B cell (primary cell): ENCODE data around the gene TTLL8. TPM values are rescaled to one million over a fixed set of nuclear protein-coding genes. Genes with fewer than 3 reads are reported as not detected.

Experiments
- ATAC-seq: fragments of 200-7000 bp; cut with Tn5 transposase; one replicate; pipeline ENCODE4 v1.10.0; 2021; ENCODE audit warnings: low read depth, mild to moderate bottlenecking, moderate number of reproducible peaks, moderate library complexity
- CTCF ChIA-PET: fragments of 350-600 bp; sonication (Branson Sonifier 250); formaldehyde crosslinking; loops from one replicate; lab custom pipeline; 2021; ENCODE audit warnings: antibody characterized with exemption, inconsistent platforms; lab: Charles Lee
- POLR2A ChIA-PET: fragments of 350-600 bp; sonication (Branson Sonifier 250); formaldehyde crosslinking; loops from one replicate; lab custom pipeline; 2021; ENCODE audit warnings: antibody characterized with exemption; lab: Charles Lee
- DNase-seq: peaks from one replicate; pipeline ENCODE4 v3.0.0; 2013
- H2AFZ ChIP-seq: 2 replicates; pipeline ENCODE4 v1.6.1; 2012; ENCODE audit warnings: mild to moderate bottlenecking, low read depth, low read length; ENCODE audit not compliant: insufficient read depth, poor library complexity, severe bottlenecking
- H3K27ac ChIP-seq, 2 donors: 1 replicate in 1 of 2; 2 replicates in 1 of 2; pipeline ENCODE4 v1.5.1; 2012 to 2013; ENCODE audit warnings: low read length in 2 of 2, mild to moderate bottlenecking in 2 of 2, moderate library complexity in 1 of 2
- H3K27me3 ChIP-seq, 4 experiments: fragments of 200-600 bp in 1 of 4; sonication (generic) in 1 of 4; replicated peaks in 1 of 4; 1 replicate in 2 of 4; 2 replicates in 2 of 4; pipeline versions ENCODE4 v1.6.1 to v1.7.0; 2013 to 2016; ENCODE audit warnings: low read length in 3 of 4, mild to moderate bottlenecking in 2 of 4, mixed read lengths in 1 of 4, moderate library complexity in 1 of 4; ENCODE audit not compliant: insufficient read depth in 4 of 4, control insufficient read depth in 3 of 4; ENCODE audit errors: control extremely low read depth in 1 of 4
- H3K36me3 ChIP-seq, 2 experiments: replicated peaks in 1 of 2; 1 replicate in 1 of 2; 2 replicates in 1 of 2; pipeline versions ENCODE4 v1.6.1 to v1.7.1; 2013; ENCODE audit warnings: low read length in 1 of 2; ENCODE audit not compliant: insufficient read depth in 2 of 2, control insufficient read depth in 1 of 2; ENCODE audit errors: control extremely low read depth in 1 of 2, extremely low read depth in 1 of 2
- H3K4me1 ChIP-seq, 2 donors: fragments of 200-600 bp in 1 of 2; sonication (generic) in 1 of 2; 1 replicate in 1 of 2; 2 replicates in 1 of 2; pipeline versions ENCODE4 v1.5.1 to v1.6.1; 2013 to 2017; ENCODE audit warnings: low read length in 2 of 2; ENCODE audit not compliant: control insufficient read depth in 2 of 2, insufficient read depth in 2 of 2
- H3K4me2 ChIP-seq: replicated peaks from 2 replicates; pipeline ENCODE3; 2012; ENCODE audit warnings: mild to moderate bottlenecking, low read depth, low read length; ENCODE audit not compliant: poor library complexity, severe bottlenecking
- H3K4me3 ChIP-seq, 5 experiments: fragments of 200-600 bp in 1 of 5; sonication (generic) in 1 of 5; 1 replicate in 3 of 5; 2 replicates in 2 of 5; pipeline versions ENCODE4 v1.5.1 to v1.7.0; 2011 to 2016; ENCODE audit warnings: low read length in 4 of 5, mild to moderate bottlenecking in 4 of 5, low read depth in 2 of 5, control low read depth in 1 of 5, moderate library complexity in 1 of 5; ENCODE audit not compliant: insufficient read depth in 1 of 5; ENCODE audit errors: control extremely low read depth in 1 of 5, extremely low read depth in 1 of 5
- H3K79me2 ChIP-seq: fragments of 200-600 bp; sonication (generic); one replicate; pipeline ENCODE4 v1.6.0; 2016; ENCODE audit warnings: low read length; ENCODE audit not compliant: control insufficient read depth, insufficient read depth
- H3K9ac ChIP-seq: fragments of 200-600 bp; sonication (generic); 2 replicates; pipeline ENCODE4 v1.6.1; 2017; ENCODE audit warnings: mild to moderate bottlenecking, low read length, moderate library complexity
- H3K9me3 ChIP-seq, 3 donors: one replicate each; pipeline versions ENCODE4 v1.6.1 to v1.7.1; 2013; ENCODE audit warnings: low read length in 2 of 3; ENCODE audit not compliant: control insufficient read depth in 2 of 3, insufficient read depth in 1 of 3; ENCODE audit errors: control extremely low read depth in 1 of 3
- H4K20me1 ChIP-seq: 2 replicates; pipeline ENCODE4 v1.6.0; 2012; ENCODE audit warnings: mild to moderate bottlenecking, low read length; ENCODE audit not compliant: insufficient read depth, control insufficient read depth, poor library complexity, severe bottlenecking
- H3K27ac Mint-ChIP-seq: one replicate; pipeline ENCODE4 v1.8.0; 2021; ENCODE audit warnings: mixed read lengths
- H3K27me3 Mint-ChIP-seq: one replicate; pipeline ENCODE4 v1.8.0; 2021; ENCODE audit warnings: mixed read lengths
- H3K4me1 Mint-ChIP-seq: one replicate; pipeline ENCODE4 v1.8.0; 2021; ENCODE audit warnings: mixed read lengths
- H3K4me3 Mint-ChIP-seq: one replicate; pipeline ENCODE4 v1.8.0; 2021; ENCODE audit warnings: mixed read lengths
- H3K9me3 Mint-ChIP-seq: one replicate; pipeline ENCODE4 v1.8.0; 2022; ENCODE audit warnings: mixed read lengths; ENCODE audit not compliant: insufficient read depth
- EZH2 ChIP-seq: IDR thresholded peaks from 2 replicates; pipeline ENCODE4 v1.6.1; 2012; ENCODE audit warnings: borderline replicate concordance, low read depth, mild to moderate bottlenecking, moderate library complexity, low read length; ENCODE audit not compliant: insufficient read depth, poor library complexity, severe bottlenecking
- WGBS: methylation state at CpG from one replicate; pipeline ENCODE4 v1.1.5; 2013; ENCODE audit warnings: missing lambda C conversion rate; ENCODE audit not compliant: insufficient coverage; 5-methylcytosine and 5-hydroxymethylcytosine counted together
- intact Hi-C: fragments of 100-400 bp; cut with micrococcal nuclease; formaldehyde crosslinking; loops from one replicate; pipeline ENCODE4 v1.10.0; 2022
- polyA plus RNA-seq: library from polyadenylated mRNA; depleted of rRNA; stranded (reverse); fragments of >200 nt; gene quantifications from 2 replicates; pipeline ENCODE4 v1.2.3, GENCODE V29; 2012
- total RNA-seq, 2 donors: library from RNA; stranded (reverse); fragments of 120-200 nt in 1 of 2; gene quantifications; 1 replicate in 1 of 2; 2 replicates in 1 of 2; pipeline versions ENCODE4 v1.2.3 to v1.2.4, GENCODE V29; 2013 to 2022
- TF ChIP-seq, protein P1 (sequence below): fragments of 200-600 bp; IDR thresholded peaks from one replicate; pipeline ENCODE4 v1.8.0; 2022; ENCODE audit warnings: antibody characterized with exemption, mild to moderate bottlenecking

Gene TTLL8
- total and polyA plus RNA-seq, 2 donors (not counting 1 experiment from before 2014, with no cell fraction given), result not detected

GRCh38 chr22:50072714-50073538, 14.8 kb upstream of the TTLL8 start:
- Histone ChIP-seq H3K4me3 (no peak overlapping the region), H3K9me3 (no peaks in the 10 kb centered on the region), H3K36me3 (no peaks in the 10 kb centered on the region), H3K27ac (no peak overlapping the region), H3K79me2 (no peaks in the 10 kb centered on the region), H3K4me1 (no peaks in the 10 kb centered on the region), H4K20me1 (no peaks in the 10 kb centered on the region), H3K4me2 (no peak overlapping the region), H3K27me3 (peaks cover 0 to 2% (median 0%) of the 10 kb centered on the region in 4 experiments), H2AFZ (no peak overlapping the region), H3K9ac (no peak overlapping the region)
- POLR2A ChIA-PET, result no interaction called here
- 92% methylated on average over 27 of the region's 28 CpGs for WGBS
- intact Hi-C loops, result no loop called here
- CTCF ChIA-PET, result no interaction called here
- peaks cover 4% of the 10 kb centered on the region for H3K4me1 Mint-ChIP-seq
- peaks cover 3% of the 10 kb centered on the region for H3K27me3 Mint-ChIP-seq
- H3K9me3 Mint-ChIP-seq, result no peaks in the 10 kb centered on the region
- no peak overlapping the region for H3K4me3 Mint-ChIP-seq
- DNase-seq (no peak), ATAC-seq (no peak)
- no peak overlapping the region for H3K27ac Mint-ChIP-seq
- TF ChIP-seq EZH2, result no peak
- TF ChIP-seq, protein P1, sequence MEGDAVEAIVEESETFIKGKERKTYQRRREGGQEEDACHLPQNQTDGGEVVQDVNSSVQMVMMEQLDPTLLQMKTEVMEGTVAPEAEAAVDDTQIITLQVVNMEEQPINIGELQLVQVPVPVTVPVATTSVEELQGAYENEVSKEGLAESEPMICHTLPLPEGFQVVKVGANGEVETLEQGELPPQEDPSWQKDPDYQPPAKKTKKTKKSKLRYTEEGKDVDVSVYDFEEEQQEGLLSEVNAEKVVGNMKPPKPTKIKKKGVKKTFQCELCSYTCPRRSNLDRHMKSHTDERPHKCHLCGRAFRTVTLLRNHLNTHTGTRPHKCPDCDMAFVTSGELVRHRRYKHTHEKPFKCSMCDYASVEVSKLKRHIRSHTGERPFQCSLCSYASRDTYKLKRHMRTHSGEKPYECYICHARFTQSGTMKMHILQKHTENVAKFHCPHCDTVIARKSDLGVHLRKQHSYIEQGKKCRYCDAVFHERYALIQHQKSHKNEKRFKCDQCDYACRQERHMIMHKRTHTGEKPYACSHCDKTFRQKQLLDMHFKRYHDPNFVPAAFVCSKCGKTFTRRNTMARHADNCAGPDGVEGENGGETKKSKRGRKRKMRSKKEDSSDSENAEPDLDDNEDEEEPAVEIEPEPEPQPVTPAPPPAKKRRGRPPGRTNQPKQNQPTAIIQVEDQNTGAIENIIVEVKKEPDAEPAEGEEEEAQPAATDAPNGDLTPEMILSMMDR, result no peak

DNA sequence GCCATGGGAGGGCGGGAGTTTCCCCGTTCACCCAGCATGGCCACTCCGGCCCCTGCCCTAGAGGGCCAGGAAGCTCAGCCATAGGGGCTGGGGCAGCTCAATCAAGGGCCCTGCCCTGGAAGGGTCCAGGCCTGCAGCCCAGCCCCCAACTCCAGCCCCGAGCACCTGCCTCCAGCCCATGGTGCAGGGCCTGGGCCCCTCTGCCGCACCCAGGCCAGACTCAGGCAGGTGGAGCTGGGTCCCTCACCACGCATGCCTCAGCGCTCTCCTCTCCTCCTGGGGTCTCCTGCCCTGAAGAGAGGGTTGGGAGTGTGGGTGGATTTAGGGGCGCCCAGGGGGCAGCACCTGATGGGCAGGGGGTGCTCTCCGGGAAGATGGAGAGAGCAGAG, 14.1 kb upstream of the TTLL8 start:
- 90% methylated on average over 8 of the region's 9 CpGs for WGBS
- CTCF ChIA-PET, result no interaction called here
- Histone ChIP-seq H3K79me2 (no peaks in the 10 kb centered on the region), H4K20me1 (no peaks in the 10 kb centered on the region), H2AFZ (no peak overlapping the region), H3K27ac (no peak overlapping the region), H3K9me3 (no peaks in the 10 kb centered on the region), H3K4me3 (no peak overlapping the region), H3K9ac (no peak overlapping the region), H3K4me2 (no peak overlapping the region), H3K4me1 (no peaks in the 10 kb centered on the region), H3K27me3 (peaks cover 0 to 2% (median 0%) of the 10 kb centered on the region in 4 experiments), H3K36me3 (no peaks in the 10 kb centered on the region)
- peaks cover 3% of the 10 kb centered on the region for H3K27me3 Mint-ChIP-seq
- H3K27ac Mint-ChIP-seq, result no peak overlapping the region
- no peaks in the 10 kb centered on the region for H3K9me3 Mint-ChIP-seq
- POLR2A ChIA-PET, result no interaction called here
- H3K4me1 Mint-ChIP-seq, result peaks cover 4% of the 10 kb centered on the region
- DNase-seq (no peak), ATAC-seq (no peak)
- no peak for TF ChIP-seq EZH2
- TF ChIP-seq, protein P1, result no peak
- no peak overlapping the region for H3K4me3 Mint-ChIP-seq
- intact Hi-C loops, result no loop called here
